Left forelimb (tissue), 1 donor: ENCODE data around the gene HNRNPAB.
"Not testable (repeated sequence)": the region's sequence is repeated elsewhere in the genome, so short reads cannot be mapped to it uniquely, and the experiment has no call there.

Experiments
- DNase-seq: peaks from one replicate; pipeline ENCODE4 v3.0.0-alpha.2; 2018; ENCODE audit warnings: low spot score

HNRNPAB gene

GRCh38 chr5:178196986-178197385 lies 7.3 kb upstream of the HNRNPAB start:
- no peak for DNase-seq

- DNase-seq: not testable (repeated sequence)
Measured at GRCh38 chr5:178198151-178198550, 6.2 kb upstream of the HNRNPAB start.

- DNase-seq: no peak
Measured at GRCh38 chr5:178198706-178199105, 5.6 kb upstream of the HNRNPAB start.

GRCh38 chr5:178199581-178200434 lies 4.5 kb upstream of the HNRNPAB start:
- DNase-seq: no peak

- no peak for DNase-seq
Measured at GRCh38 chr5:178201221-178201926, 3.0 kb upstream of the HNRNPAB start.

GRCh38 chr5:178201927-178202235 lies 2.5 kb upstream of the HNRNPAB start:
- DNase-seq: no peak

- DNase-seq: no peak
Measured at GRCh38 chr5:178202541-178202940, 1.8 kb upstream of the HNRNPAB start.

- no peak for DNase-seq
Measured at GRCh38 chr5:178203670-178204181, 607 bp upstream of the HNRNPAB start.

GRCh38 chr5:178204935-178205748 lies 809 bp downstream of the HNRNPAB start:
- DNase-seq: peak; percentile 83

GRCh38 chr5:178205749-178206047 lies 1.4 kb downstream of the HNRNPAB start:
- no peak for DNase-seq

GRCh38 chr5:178206166-178207101 lies 2.1 kb downstream of the HNRNPAB start:
- peak; percentile 46 for DNase-seq

GRCh38 chr5:178207183-178207916 lies 3.0 kb downstream of the HNRNPAB start:
- DNase-seq: peak; percentile 56

- peak; percentile 20 for DNase-seq
Measured at GRCh38 chr5:178207917-178208280, 3.6 kb downstream of the HNRNPAB start.

- DNase-seq: peak; percentile 30
Measured at GRCh38 chr5:178208540-178209227, 4.4 kb downstream of the HNRNPAB start.

GRCh38 chr5:178209334-178210072 lies 5.2 kb downstream of the HNRNPAB start:
- DNase-seq: peak; percentile 47

GRCh38 chr5:178210073-178210535 lies 5.8 kb downstream of the HNRNPAB start:
- DNase-seq: no peak

- DNase-seq: no peak
Measured at GRCh38 chr5:178210686-178211085, 6.4 kb downstream of the HNRNPAB start.

- DNase-seq: no peak
Measured at GRCh38 chr5:178211095-178212048, 7.0 kb downstream of the HNRNPAB start.
